HepG2 (cell line): ENCODE results near the gene CFAP43. TPM values are rescaled to one million over a fixed set of nuclear protein-coding genes. Genes with fewer than 3 reads are reported as not detected.

Experiments
- ATAC-seq: fragments of 200-7000 bp; cut with Tn5 transposase; 3 replicates; pipeline ENCODE4 v1.9.1; 2020; ENCODE audit warnings: mild to moderate bottlenecking, moderate library complexity
- BruUV-seq: library from RNA; stranded (reverse); fragments of 400-500 nt; replicated peaks from 2 replicates; lab custom pipeline; 2021; lab: Mats Ljungman, UMichigan
- CTCF ChIA-PET: fragments of 300-600 bp; formaldehyde crosslinking; extraction: SDS; loops from one replicate; lab custom pipeline; 2021; ENCODE audit warnings: low total read pairs, inconsistent platforms, low intra/inter-chr PET ratio; lab: Yijun Ruan, JAX
- POLR2A ChIA-PET: fragments of 350-600 bp; sonication (Branson Sonifier 250); formaldehyde crosslinking; loops from one replicate; lab custom pipeline; 2020; ENCODE audit warnings: antibody characterized with exemption, inconsistent platforms; lab: Yijun Ruan, JAX
- DNase-seq: peaks from one replicate; pipeline ENCODE4 v3.0.0-alpha.2; 2015; ENCODE audit warnings: low spot score
- FAIRE-seq: peaks from 3 replicates; lab custom pipeline; 2011; peaks lifted over from hg19 to GRCh38; lab: Jason Lieb, UNC
- H2AFZ ChIP-seq: one replicate; pipeline ENCODE4 v1.6.1; 2011; ENCODE audit warnings: low read length, inconsistent platforms
- H3K27ac ChIP-seq: fragments of 300-600 bp; 3 replicates; pipeline ENCODE4 v1.8.0; 2011; ENCODE audit warnings: mixed run types, mild to moderate bottlenecking, mixed read lengths, low read length, inconsistent platforms; ENCODE audit not compliant: insufficient read depth; ENCODE audit errors: extremely low read length
- H3K27me3 ChIP-seq, 2 experiments: fragments of 200-600 bp in 1 of 2; 2 replicates in 1 of 2; 3 replicates in 1 of 2; pipeline versions ENCODE4 v1.6.0 to v1.8.0; 2011; ENCODE audit warnings: low read length in 2 of 2, mild to moderate bottlenecking in 2 of 2, moderate library complexity in 2 of 2, inconsistent platforms in 1 of 2; ENCODE audit not compliant: insufficient read depth in 2 of 2, control insufficient read depth in 1 of 2
- H3K36me3 ChIP-seq, 2 experiments: fragments of 200-600 bp in 1 of 2; replicated peaks in 1 of 2; 2 replicates in 1 of 2; 3 replicates in 1 of 2; pipeline versions ENCODE4 v1.5.1 to v1.8.0; 2011; ENCODE audit warnings: low read length in 2 of 2, inconsistent platforms in 1 of 2; ENCODE audit not compliant: insufficient read depth in 2 of 2, control insufficient read depth in 1 of 2
- H3K4me1 ChIP-seq: 2 replicates; pipeline ENCODE4 v1.5.1; 2012; ENCODE audit warnings: low read length, inconsistent platforms; ENCODE audit not compliant: insufficient read depth
- H3K4me2 ChIP-seq: 2 replicates; pipeline ENCODE4 v1.6.0; 2011; ENCODE audit warnings: low read depth, low read length, inconsistent platforms
- H3K4me3 ChIP-seq, 3 experiments: fragments of 200-600 bp in 1 of 3; sonication (generic), shearing (Covaris generic) in 1 of 3; replicated peaks in 1 of 3; 2 replicates each; pipeline ENCODE4 v1.5.1; 2011 to 2016; ENCODE audit warnings: low read length in 3 of 3, inconsistent platforms in 2 of 3, low read depth in 2 of 3, mild to moderate bottlenecking in 2 of 3, control low read depth in 1 of 3, mixed read lengths in 1 of 3; ENCODE audit not compliant: insufficient read depth in 1 of 3
- H3K79me2 ChIP-seq: one replicate; pipeline ENCODE4 v1.6.1; 2011; ENCODE audit warnings: low read length, inconsistent platforms; ENCODE audit not compliant: insufficient read depth
- H3K9ac ChIP-seq: 2 replicates; pipeline ENCODE4 v1.6.0; 2011; ENCODE audit warnings: mild to moderate bottlenecking, low read depth, low read length, inconsistent platforms; ENCODE audit not compliant: insufficient read depth
- H3K9me3 ChIP-seq: 2 replicates; pipeline ENCODE4 v1.5.1; 2012; ENCODE audit warnings: mild to moderate bottlenecking, low read length
- H4K20me1 ChIP-seq: 2 replicates; pipeline ENCODE4 v1.6.0; 2011; ENCODE audit warnings: inconsistent platforms, mild to moderate bottlenecking, low read length, moderate library complexity; ENCODE audit not compliant: insufficient read depth
- BCL3 ChIP-seq: sonication (generic); formaldehyde crosslinking; IDR thresholded peaks from 2 replicates; pipeline ENCODE4 v1.5.1; 2020; ENCODE audit warnings: mild to moderate bottlenecking, missing genetic modification reagents, moderate library complexity
- PAF1 ChIP-seq: IDR thresholded peaks from 2 replicates; pipeline ENCODE4 v1.6.1; 2016; ENCODE audit warnings: missing genetic modification reagents, missing compliant biosample characterization
- THAP9 ChIP-seq: sonication (generic); formaldehyde crosslinking; IDR thresholded peaks from 2 replicates; pipeline ENCODE4; 2020; ENCODE audit warnings: missing genetic modification reagents, mild to moderate bottlenecking, borderline replicate concordance
- ZNF407 ChIP-seq: sonication (generic); formaldehyde crosslinking; IDR thresholded peaks from one replicate; pipeline ENCODE4 v1.5.1; 2020; ENCODE audit warnings: mild to moderate bottlenecking, missing genetic modification reagents; ENCODE audit errors: not compliant biosample characterization
- ZNF564 ChIP-seq: sonication (generic); formaldehyde crosslinking; IDR thresholded peaks from 2 replicates; pipeline ENCODE4 v1.8.1; 2023; ENCODE audit warnings: mild to moderate bottlenecking, missing genetic modification reagents
- ZNF616 ChIP-seq: sonication (generic); formaldehyde crosslinking; IDR thresholded peaks from 2 replicates; pipeline ENCODE4 v1.5.0; 2020; ENCODE audit warnings: low read depth, mild to moderate bottlenecking, missing genetic modification reagents
- ZNF629 ChIP-seq: sonication (generic); formaldehyde crosslinking; conservative IDR thresholded peaks from 2 replicates; pipeline ENCODE4 v1.5.0; 2020; ENCODE audit warnings: missing genetic modification reagents
- ZNF713 ChIP-seq: sonication (generic); formaldehyde crosslinking; IDR thresholded peaks from 2 replicates; pipeline ENCODE4 v1.4.0; 2020; ENCODE audit warnings: mild to moderate bottlenecking, missing genetic modification reagents
- ZSCAN25 ChIP-seq: sonication (generic); formaldehyde crosslinking; IDR thresholded peaks from 2 replicates; pipeline ENCODE4 v1.8.0; 2022; ENCODE audit warnings: mild to moderate bottlenecking, missing genetic modification reagents
- WGBS: methylation state at CpG from one replicate; pipeline ENCODE4 v1.1.6; 2017; ENCODE audit warnings: low lambda C conversion rate; 5-methylcytosine and 5-hydroxymethylcytosine counted together
- in situ Hi-C: cut with HindIII; loops from 2 replicates; pipeline ENCODE4 v1.10.0; 2017; ENCODE audit warnings: low pct_unique_long_range_greater_than_20kb; ENCODE audit not compliant: extremely low pct_ligation_motif_present
- intact Hi-C: fragments of 100-400 bp; cut with micrococcal nuclease; formaldehyde crosslinking; loops from one replicate; pipeline ENCODE4 v1.10.0; 2022; ENCODE audit not compliant: unreplicated experiment
- polyA plus RNA-seq, 8 experiments: library from polyadenylated mRNA; depleted of rRNA in 3 of 8; stranded (reverse) in 7 of 8; unstranded in 1 of 8; fragments of >200 nt; fragmentation: Illumina TruSeq in 4 of 8; extraction: Trizol in 4 of 8; gene quantifications; 2 replicates each; pipeline versions ENCODE4 v1.2.1 to v1.2.3, GENCODE V29; 2011 to 2016; ENCODE audit warnings: low read depth in 4 of 8, missing spikeins in 1 of 8, mixed read lengths in 1 of 8; ENCODE audit not compliant: insufficient read depth in 1 of 8
- total RNA-seq, 5 experiments: library from RNA; depleted of rRNA; stranded (reverse); fragments of >200 nt; fragmentation: Illumina TruSeq; extraction: Trizol; gene quantifications; 2 replicates each; pipeline ENCODE4 v1.2.3, GENCODE V29; 2016; ENCODE audit warnings: low read depth in 1 of 5

Gene CFAP43
- total and polyA plus RNA-seq, 2 of the 13 experiments (the other 11 are each of a cell fraction or from before 2014, with no cell fraction given): 0.24 to 0.38 TPM

GRCh38 chr10:104090611-104091010 lies 141.6 kb downstream of the CFAP43 start (continued):
- TF ChIP-seq ZNF407 (CRISPR knock-in tag) (no peak), PAF1 (CRISPR knock-in tag) (no peak)

GRCh38 chr10:104089621-104090020 lies 142.5 kb downstream of the CFAP43 start:
- TF ChIP-seq ZNF616 (no peak), ZNF713 (CRISPR knock-in tag) (no peak), ZNF629 (no peak), ZSCAN25 (CRISPR knock-in tag) (no peak), ZNF564 (CRISPR knock-in tag) (no peak), THAP9 (no peak), BCL3 (CRISPR knock-in tag) (no peak)
- BruUV-seq: no TSS peak
- no peaks in the 10 kb centered on the region for H3K4me1 ChIP-seq
- no peaks in the 10 kb centered on the region for H3K79me2 ChIP-seq
- H3K4me3 ChIP-seq: no peak overlapping the region
- FAIRE-seq (no peak), DNase-seq (no peak), ATAC-seq (no peak)
- H4K20me1 ChIP-seq: no peaks in the 10 kb centered on the region
- no peak overlapping the region for H3K9ac ChIP-seq
- H3K27me3 ChIP-seq: peaks cover 0 to 8% of the 10 kb centered on the region in 2 experiments; a peak in 2 of 5 replicates
- no peak overlapping the region for H2AFZ ChIP-seq
- in situ Hi-C loops (no loop called here), intact Hi-C loops (no loop called here)
- WGBS: 46% methylated on average over 3 of the region's 3 CpGs
- H3K36me3 ChIP-seq: no peaks in the 10 kb centered on the region
- H3K9me3 ChIP-seq: no peaks in the 10 kb centered on the region
- H3K4me2 ChIP-seq: no peak overlapping the region
- ChIA-PET POLR2A (no interaction called here), CTCF (no interaction called here)
- H3K27ac ChIP-seq: no peak overlapping the region
